ENCODE data around the gene SH3GL1.

The SH3GL1 gene

GRCh38 chr19:4431296-4431695 is 30.9 kb upstream of the SH3GL1 start:
- no peak for TF ChIP-seq CTCF (IDR thresholded peaks at IDR 0.05; ENCODE audit: low read depth, low read length, missing control alignments)
- DNase-seq (ENCODE audit: extremely low read depth, low read depth) = no peak
- H3K4me3 ChIP-seq (replicated peaks; ENCODE audit: low read depth, low read length) = no peak overlapping the region

GRCh38 chr19:4430760-4431159 is 30.4 kb upstream of the SH3GL1 start:
- no peak for DNase-seq (ENCODE audit: extremely low read depth, low read depth)
- TF ChIP-seq CTCF (IDR thresholded peaks at IDR 0.05; ENCODE audit: low read depth, low read length, missing control alignments) = no peak
- no peak overlapping the region for H3K4me3 ChIP-seq (replicated peaks; ENCODE audit: low read depth, low read length)

GRCh38 chr19:4429771-4430171 is 29.4 kb upstream of the SH3GL1 start:
- no peak for TF ChIP-seq CTCF (IDR thresholded peaks at IDR 0.05; ENCODE audit: low read depth, low read length, missing control alignments)
- no peak for DNase-seq (ENCODE audit: extremely low read depth, low read depth)
- H3K4me3 ChIP-seq (replicated peaks; ENCODE audit: low read depth, low read length) = no peak overlapping the region

- no peak overlapping the region for H3K4me3 ChIP-seq (replicated peaks; ENCODE audit: low read depth, low read length)
- TF ChIP-seq CTCF (IDR thresholded peaks at IDR 0.05; ENCODE audit: low read depth, low read length, missing control alignments) = no peak
- DNase-seq (ENCODE audit: extremely low read depth, low read depth) = no peak
Measured at GRCh38 chr19:4429256-4429655, 28.9 kb upstream of the SH3GL1 start.

- TF ChIP-seq CTCF (IDR thresholded peaks at IDR 0.05; ENCODE audit: low read depth, low read length, missing control alignments) = no peak
- H3K4me3 ChIP-seq (replicated peaks; ENCODE audit: low read depth, low read length) = no peak overlapping the region
- DNase-seq (ENCODE audit: extremely low read depth, low read depth) = no peak
Measured at GRCh38 chr19:4428326-4428975, 28.1 kb upstream of the SH3GL1 start.

- no peak for TF ChIP-seq CTCF (IDR thresholded peaks at IDR 0.05; ENCODE audit: low read depth, low read length, missing control alignments)
- peak; percentile 19 for DNase-seq (ENCODE audit: extremely low read depth, low read depth)
- no peak overlapping the region for H3K4me3 ChIP-seq (replicated peaks; ENCODE audit: low read depth, low read length)
Measured at GRCh38 chr19:4425537-4425936, 25.2 kb upstream of the SH3GL1 start.

Measured in HFF-Myc (cell line).